Measurements from ENCODE around the gene FRAT2.

FRAT2 gene, protein sequence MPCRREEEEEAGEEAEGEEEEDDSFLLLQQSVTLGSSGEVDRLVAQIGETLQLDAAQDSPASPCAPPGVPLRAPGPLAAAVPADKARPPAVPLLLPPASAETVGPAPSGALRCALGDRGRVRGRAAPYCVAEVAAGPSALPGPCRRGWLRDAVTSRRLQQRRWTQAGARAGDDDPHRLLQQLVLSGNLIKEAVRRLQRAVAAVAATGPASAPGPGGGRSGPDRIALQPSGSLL

GRCh38 chr10:97334370-97335175, at the start of gene FRAT2:
FRAT2 (minus strand) TSS chr10:97334729; CDS start chr10:97334572, 157 bp downstream.
- peak; percentile 91 for DNase-seq
- H3K36me3 ChIP-seq: peaks cover 4% of the 10 kb centered on the region; the same call in 1 of the 2 replicates
- H3K27ac ChIP-seq: peak within 1 kb of the TSS; percentile 100
- H3K27me3 ChIP-seq (ENCODE audit: insufficient read depth, low read depth, severe bottlenecking): no peaks in the 10 kb centered on the region
- no peaks in the 10 kb centered on the region for H3K9me3 ChIP-seq (ENCODE audit: severe bottlenecking)
- TF ChIP-seq, protein P1, sequence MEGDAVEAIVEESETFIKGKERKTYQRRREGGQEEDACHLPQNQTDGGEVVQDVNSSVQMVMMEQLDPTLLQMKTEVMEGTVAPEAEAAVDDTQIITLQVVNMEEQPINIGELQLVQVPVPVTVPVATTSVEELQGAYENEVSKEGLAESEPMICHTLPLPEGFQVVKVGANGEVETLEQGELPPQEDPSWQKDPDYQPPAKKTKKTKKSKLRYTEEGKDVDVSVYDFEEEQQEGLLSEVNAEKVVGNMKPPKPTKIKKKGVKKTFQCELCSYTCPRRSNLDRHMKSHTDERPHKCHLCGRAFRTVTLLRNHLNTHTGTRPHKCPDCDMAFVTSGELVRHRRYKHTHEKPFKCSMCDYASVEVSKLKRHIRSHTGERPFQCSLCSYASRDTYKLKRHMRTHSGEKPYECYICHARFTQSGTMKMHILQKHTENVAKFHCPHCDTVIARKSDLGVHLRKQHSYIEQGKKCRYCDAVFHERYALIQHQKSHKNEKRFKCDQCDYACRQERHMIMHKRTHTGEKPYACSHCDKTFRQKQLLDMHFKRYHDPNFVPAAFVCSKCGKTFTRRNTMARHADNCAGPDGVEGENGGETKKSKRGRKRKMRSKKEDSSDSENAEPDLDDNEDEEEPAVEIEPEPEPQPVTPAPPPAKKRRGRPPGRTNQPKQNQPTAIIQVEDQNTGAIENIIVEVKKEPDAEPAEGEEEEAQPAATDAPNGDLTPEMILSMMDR (IDR thresholded peaks at IDR 0.05; ENCODE audit: low read depth, low read length): no peak
- peak within 1 kb of the TSS; percentile 49 for H3K4me3 ChIP-seq (ENCODE audit: low read depth, low read length)

GRCh38 chr10:97384156-97384555, 49.6 kb upstream of the FRAT2 start:
- H3K36me3 ChIP-seq: peaks cover 9% of the 10 kb centered on the region
- no peak overlapping the region for H3K4me3 ChIP-seq (ENCODE audit: low read depth, low read length)
- H3K27me3 ChIP-seq (ENCODE audit: insufficient read depth, low read depth, severe bottlenecking): no peaks in the 10 kb centered on the region
- TF ChIP-seq, protein P1 (IDR thresholded peaks at IDR 0.05; ENCODE audit: low read depth, low read length): no peak
- no peak overlapping the region for H3K27ac ChIP-seq
- H3K9me3 ChIP-seq (ENCODE audit: severe bottlenecking): no peaks in the 10 kb centered on the region
- DNase-seq: no peak

DNA sequence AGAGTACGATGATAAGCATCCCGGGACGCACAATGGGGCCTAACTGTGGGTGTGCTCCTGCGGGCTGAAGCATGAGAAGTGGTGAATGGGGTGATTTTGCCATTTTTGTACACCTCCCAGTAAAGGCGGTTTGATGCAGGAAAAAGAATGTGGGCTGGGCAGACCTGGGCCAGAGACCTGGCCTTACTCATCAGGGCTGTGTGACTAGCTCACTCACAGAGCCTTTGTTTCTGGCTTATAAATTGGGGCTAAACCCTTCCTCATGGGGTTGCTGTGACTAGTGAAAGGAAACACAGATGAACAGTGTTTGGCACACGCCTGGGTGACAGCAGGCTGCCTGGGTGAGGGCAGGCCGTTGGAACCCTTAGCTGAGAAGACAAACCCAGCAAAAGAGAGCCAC, 48.6 kb upstream of the FRAT2 start:
- TF ChIP-seq, protein P1 (IDR thresholded peaks at IDR 0.05; ENCODE audit: low read depth, low read length): no peak
- Histone ChIP-seq H3K4me3 (ENCODE audit: low read depth, low read length) (no peak overlapping the region), H3K9me3 (ENCODE audit: severe bottlenecking) (no peaks in the 10 kb centered on the region), H3K36me3 (peaks cover 5% of the 10 kb centered on the region), H3K27me3 (ENCODE audit: insufficient read depth, low read depth, severe bottlenecking) (no peaks in the 10 kb centered on the region), H3K27ac (no peak overlapping the region)
- no peak for DNase-seq

DNA sequence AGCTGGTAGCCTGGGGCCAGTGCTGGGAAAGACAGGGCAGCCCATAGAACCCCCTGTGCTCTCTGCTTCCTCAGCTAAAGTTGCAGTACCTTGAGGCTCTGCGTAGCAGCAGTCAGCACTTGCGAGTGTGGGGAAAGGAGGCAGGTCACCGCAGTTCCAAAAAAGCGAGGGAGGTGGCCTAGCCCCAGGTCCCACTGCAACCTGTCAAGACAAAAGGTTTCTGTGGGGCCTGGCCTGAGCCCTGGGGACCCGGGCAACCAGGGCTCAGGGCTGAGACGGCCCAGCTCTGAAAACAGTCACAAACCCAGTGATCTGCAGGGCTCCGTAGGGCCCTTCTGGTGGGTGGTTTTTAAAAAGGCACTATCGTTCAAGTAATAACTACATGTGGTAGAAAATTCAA, 47.1 kb upstream of the FRAT2 start:
- Histone ChIP-seq H3K36me3 (peaks cover 8% of the 10 kb centered on the region), H3K27ac (no peak overlapping the region), H3K27me3 (ENCODE audit: insufficient read depth, low read depth, severe bottlenecking) (no peaks in the 10 kb centered on the region), H3K4me3 (ENCODE audit: low read depth, low read length) (no peak overlapping the region), H3K9me3 (ENCODE audit: severe bottlenecking) (no peaks in the 10 kb centered on the region)
- TF ChIP-seq, protein P1 (IDR thresholded peaks at IDR 0.05; ENCODE audit: low read depth, low read length): no peak
- no peak for DNase-seq

GRCh38 chr10:97380516-97380915, 46.0 kb upstream of the FRAT2 start:
- H3K27ac ChIP-seq: no peak overlapping the region
- no peaks in the 10 kb centered on the region for H3K27me3 ChIP-seq (ENCODE audit: insufficient read depth, low read depth, severe bottlenecking)
- H3K36me3 ChIP-seq: peaks cover 8% of the 10 kb centered on the region
- H3K4me3 ChIP-seq (ENCODE audit: low read depth, low read length): no peak overlapping the region
- TF ChIP-seq, protein P1 (IDR thresholded peaks at IDR 0.05; ENCODE audit: low read depth, low read length): no peak
- H3K9me3 ChIP-seq (ENCODE audit: severe bottlenecking): no peaks in the 10 kb centered on the region
- DNase-seq: no peak

Measured in WERI-Rb-1 (cell line).